CD4-positive, alpha-beta T cell treated with Interleukin-17A for 1 hour (primary cell): ENCODE data around the gene ZG16.

Source experiments
- DNase-seq: peaks from one replicate; pipeline ENCODE4 v3.0.0-alpha.2; 2020

The ZG16 gene

DNA sequence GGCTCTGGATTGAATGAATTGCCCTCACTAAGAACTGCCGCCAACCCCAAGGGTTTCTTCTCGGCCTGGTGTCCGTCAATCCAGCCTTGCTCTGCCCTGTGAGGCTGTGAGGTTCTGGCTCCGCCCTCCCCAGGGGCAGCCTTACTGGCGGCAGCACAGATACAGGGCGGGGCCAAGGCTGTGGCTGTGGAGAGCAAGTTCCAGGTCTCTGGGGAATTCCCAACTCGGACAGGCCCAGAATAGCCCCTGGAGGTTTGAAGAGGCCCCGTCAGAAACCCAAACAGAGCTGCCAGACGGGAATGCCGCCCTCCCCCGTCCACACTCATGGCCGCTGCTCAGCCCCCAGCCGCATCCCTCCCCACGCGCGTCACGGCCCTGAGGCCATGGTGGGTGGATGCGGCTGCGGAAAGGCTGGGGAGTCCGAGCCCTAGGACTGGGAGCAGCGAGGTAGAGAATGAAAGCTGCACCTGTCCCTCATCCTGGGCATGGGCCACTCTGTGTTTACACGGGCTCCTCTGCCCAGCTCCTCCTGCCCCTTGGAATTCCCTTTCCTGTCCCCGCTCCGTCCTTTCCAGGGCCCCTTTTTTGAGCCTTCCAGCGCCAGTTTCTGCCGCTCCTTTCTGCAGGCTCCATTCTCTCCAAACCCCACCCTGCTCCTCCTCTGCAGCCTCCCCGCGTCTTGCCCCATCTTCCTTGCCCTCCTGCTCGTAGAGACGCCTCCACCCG is 33.3 kb downstream of the ZG16 start:
- DNase-seq: peak; percentile 85

DNA sequence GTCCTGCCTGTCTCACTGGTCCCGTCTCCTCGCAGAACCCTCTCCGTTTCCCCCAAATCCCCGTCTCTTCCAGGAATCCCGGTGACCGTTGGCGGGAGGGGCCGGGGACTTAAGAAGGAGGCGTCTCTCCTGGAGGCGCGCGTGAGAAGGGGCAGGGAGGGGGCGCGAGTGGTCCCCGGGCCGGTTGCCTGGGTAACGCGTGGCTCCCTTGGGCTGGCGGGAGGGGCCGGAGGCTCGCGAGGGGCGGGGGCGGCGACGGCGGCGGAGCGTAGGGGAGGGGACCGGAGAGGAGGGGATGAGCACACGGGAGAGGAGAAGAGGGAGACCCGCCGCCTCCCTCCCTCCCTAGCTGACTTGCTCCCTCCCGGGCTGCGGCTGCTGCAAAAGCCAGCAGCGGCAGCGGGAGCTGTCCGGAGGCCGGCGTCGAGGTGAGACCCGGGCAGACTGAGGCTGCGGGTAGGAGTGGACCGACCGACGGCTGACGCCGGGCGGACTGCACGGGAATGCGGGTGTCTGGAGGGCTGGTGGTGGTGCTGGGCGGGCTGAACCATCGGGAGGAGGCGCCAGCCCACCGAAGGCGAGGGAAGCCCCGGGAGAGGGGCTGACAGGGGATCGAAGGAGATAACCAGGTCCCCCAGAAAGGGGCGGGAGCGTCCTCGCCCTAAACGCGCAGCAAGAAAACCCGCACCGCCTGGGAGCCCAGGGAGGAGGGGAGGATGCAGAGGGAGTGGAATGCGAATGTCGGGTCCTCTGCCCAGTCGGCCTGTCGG is 34.0 kb downstream of the ZG16 start, which contains the start of gene PRRT2:
TSS of gene PRRT2 (plus strand) at position 298 of the 770 bp plus-strand sequence. CDS start 862 bp downstream, outside the sequence.
- peak; percentile 67 for DNase-seq

DNA sequence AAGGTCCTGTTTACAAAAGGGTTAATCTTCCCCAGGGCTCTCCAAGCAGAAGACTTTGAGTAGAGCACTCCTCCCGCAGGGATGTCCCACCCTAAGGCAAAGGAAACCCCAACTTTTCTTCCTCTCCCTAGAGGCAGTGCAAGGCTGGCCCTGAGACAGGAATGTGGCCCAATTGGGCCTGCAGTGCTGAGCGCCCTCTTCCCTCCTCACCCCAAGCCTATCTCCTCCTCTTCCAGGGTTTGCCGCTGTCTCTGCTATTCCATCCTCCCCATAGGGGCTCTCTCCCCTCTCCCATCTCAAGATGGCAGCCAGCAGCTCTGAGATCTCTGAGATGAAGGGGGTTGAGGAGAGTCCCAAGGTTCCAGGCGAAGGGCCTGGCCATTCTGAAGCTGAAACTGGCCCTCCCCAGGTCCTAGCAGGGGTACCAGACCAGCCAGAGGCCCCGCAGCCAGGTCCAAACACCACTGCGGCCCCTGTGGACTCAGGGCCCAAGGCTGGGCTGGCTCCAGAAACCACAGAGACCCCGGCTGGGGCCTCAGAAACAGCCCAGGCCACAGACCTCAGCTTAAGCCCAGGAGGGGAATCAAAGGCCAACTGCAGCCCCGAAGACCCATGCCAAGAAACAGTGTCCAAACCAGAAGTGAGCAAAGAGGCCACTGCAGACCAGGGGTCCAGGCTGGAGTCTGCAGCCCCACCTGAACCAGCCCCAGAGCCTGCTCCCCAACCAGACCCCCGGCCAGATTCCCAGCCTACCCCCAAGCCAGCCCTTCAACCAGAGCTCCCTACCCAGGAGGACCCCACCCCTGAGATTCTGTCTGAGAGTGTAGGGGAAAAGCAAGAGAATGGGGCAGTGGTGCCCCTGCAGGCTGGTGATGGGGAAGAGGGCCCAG is 34.9 kb downstream of the ZG16 start:
- DNase-seq: no peak

GRCh38 chr16:29813644-29814562 is 35.8 kb downstream of the ZG16 start:
- no peak for DNase-seq

DNA sequence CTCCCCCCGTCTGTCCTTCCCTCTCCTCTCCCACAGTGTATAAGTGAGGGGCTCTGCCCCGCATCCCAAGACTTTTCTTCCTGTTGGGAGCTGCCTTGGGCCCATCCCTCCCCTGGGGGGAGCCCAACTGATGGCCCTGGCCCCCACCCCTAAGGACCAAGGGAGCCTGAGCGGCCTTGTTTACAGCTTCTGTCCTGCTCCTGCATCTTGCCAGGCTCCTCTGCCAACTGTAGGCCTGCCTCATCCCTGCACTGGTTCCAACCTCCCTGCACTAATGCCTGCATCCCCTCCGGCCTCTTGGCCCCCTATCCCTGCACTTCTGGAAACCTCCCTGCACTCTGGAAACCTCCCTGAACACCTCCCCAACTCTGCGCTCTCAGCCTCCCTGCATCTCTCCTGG is 36.5 kb downstream of the ZG16 start:
- no peak for DNase-seq

DNA sequence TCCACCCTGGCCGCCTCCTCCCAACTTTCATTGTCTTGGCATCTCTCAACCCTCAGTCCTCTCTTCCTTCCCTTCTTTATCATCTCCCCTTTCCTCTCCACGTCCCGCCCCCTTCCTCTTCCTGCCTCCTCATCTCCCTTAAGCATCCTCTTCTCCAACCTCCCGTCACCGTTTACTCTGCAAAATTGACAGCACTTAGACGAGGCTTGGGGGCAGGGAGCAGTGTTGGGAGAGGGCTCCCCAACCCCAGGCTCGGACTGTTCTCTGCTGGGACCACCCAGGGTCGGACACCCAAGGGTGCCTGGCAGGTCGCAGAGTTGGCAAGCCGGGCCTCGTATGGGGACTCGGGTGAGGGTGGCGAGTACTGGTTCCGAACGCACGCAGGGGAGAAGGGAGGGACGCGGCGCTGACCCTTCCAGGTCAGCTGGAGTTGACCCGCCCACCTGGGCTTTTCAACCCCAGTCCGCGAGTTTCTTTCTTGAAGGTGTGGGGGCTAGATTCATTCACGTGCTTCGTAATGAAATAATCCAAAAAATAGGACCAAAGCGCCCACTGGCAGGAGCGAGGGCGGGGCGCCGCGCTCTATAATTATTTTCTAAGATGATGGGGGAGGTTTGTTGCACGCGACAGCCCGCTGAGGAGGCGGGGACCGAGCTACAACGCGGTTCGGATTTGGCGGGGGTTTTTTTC is 37.1 kb downstream of the ZG16 start:
- no peak for DNase-seq

- DNase-seq: peak; percentile 100
These were observed 38.0 kb downstream of the ZG16 start, which contains the start of gene PAGR1 for GRCh38 chr16:29815793-29816693. PAGR1 (plus strand) TSS chr16:29816152; CDS start chr16:29816526, 374 bp downstream.

DNA sequence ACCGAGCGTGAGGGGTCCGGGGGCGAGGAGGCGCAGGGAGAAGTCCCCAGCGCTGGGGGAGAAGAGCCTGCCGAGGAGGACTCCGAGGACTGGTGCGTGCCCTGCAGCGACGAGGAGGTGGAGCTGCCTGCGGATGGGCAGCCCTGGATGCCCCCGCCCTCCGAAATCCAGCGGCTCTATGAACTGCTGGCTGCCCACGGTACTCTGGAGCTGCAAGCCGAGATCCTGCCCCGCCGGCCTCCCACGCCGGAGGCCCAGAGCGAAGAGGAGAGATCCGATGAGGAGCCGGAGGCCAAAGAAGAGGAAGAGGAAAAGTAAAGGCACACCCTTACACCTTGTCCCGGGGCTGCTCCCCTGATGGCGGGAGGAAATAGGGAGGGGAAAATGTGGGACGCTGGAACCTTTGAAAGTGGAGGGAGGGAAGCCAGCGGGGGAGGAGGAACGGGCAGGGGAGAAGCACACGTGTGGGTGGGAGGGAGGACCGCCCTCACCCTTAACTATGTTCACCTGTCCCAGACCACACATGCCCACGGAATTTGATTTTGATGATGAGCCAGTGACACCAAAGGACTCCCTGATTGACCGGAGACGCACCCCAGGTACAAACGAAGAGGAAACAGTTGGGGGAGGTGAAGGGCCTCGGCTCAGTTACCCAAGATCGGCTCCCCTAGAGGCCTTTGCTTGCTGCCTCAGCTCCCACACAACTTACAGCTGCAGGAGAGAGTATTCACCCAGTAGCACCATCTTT is 38.8 kb downstream of the ZG16 start:
- DNase-seq: peak; percentile 55

- no peak for DNase-seq
These were observed 40.0 kb downstream of the ZG16 start for GRCh38 chr16:29818082-29818481.

DNA sequence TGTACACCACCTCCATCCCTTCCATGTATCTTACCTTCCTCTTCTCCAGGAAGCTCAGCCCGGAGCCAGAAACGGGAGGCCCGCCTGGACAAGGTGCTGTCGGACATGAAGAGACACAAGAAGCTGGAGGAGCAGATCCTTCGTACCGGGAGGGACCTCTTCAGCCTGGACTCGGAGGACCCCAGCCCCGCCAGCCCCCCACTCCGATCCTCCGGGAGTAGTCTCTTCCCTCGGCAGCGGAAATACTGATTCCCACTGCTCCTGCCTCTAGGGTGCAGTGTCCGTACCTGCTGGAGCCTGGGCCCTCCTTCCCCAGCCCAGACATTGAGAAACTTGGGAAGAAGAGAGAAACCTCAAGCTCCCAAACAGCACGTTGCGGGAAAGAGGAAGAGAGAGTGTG is 41.5 kb downstream of the ZG16 start:
- DNase-seq: no peak

DNA sequence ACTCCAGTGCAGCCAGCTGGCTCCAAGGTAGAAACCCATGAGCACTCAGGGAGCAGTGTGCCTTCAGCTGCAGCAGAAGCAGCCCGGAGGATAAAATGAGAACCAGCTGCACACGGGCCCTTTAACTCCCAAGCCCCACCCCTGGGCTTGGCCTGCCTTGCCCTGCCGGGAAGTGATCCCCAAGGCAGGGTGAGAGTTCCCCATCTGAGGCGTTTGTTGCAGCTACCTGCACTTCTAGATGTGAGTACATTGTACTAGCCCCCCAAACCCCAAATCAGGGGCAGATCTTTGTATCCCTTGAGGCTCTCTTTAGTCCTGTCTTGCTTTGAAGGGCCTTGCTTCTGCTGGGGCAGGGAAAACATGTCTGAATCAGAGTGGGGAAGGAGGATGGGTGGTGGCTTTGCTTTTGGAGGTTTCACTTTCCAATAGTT is 42.2 kb downstream of the ZG16 start, which contains the start of gene MVP:
TSS of gene MVP (plus strand) at position 192 of the 431 bp plus-strand sequence. CDS start 10,088 bp downstream, outside the sequence.
- peak; percentile 49 for DNase-seq

- peak; percentile 70 for DNase-seq
These were observed 42.9 kb downstream of the ZG16 start for GRCh38 chr16:29820730-29821642.

- DNase-seq: no peak
These were observed 43.6 kb downstream of the ZG16 start for GRCh38 chr16:29821643-29822115.

- no peak for DNase-seq
These were observed 46.6 kb downstream of the ZG16 start for GRCh38 chr16:29824589-29825144.

GRCh38 chr16:29825145-29826044 is 47.3 kb downstream of the ZG16 start:
- peak; percentile 42 for DNase-seq

- no peak for DNase-seq
These were observed 48.3 kb downstream of the ZG16 start for GRCh38 chr16:29826342-29826695.

DNA sequence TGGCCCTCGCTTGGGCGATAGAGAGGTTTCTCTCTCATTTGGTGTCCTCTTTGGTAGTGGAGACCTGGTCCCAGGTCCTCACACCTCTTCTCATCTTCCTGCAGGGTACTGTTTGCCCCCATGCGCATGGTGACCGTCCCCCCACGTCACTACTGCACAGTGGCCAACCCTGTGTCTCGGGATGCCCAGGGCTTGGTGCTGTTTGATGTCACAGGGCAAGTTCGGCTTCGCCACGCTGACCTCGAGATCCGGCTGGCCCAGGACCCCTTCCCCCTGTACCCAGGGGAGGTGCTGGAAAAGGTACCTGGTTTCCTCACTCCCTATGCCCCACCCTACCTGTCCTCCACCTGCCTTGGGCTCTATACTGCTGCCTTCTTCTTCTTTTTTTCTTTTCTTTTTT is 52.7 kb downstream of the ZG16 start:
- no peak for DNase-seq
